Liver (tissue), 9 donors: ENCODE measurements around the gene PAH. TPM values are rescaled to one million over a fixed set of nuclear protein-coding genes. Genes with fewer than 3 reads are reported as not detected.

Experiments used
- DNase-seq: peaks from one replicate; pipeline ENCODE4 v3.0.0-alpha.2; 2017; ENCODE audit warnings: low spot score
- H3K27ac ChIP-seq, 2 donors: one replicate each; pipeline ENCODE4 v1.7.0; 2013; ENCODE audit warnings: inconsistent platforms in 2 of 2, low read length in 2 of 2, control low read depth in 1 of 2, low read depth in 1 of 2, mild to moderate bottlenecking in 1 of 2
- H3K27me3 ChIP-seq, 4 donors: one replicate each; pipeline versions ENCODE4 v1.6.1 to v1.7.0; 2013; ENCODE audit warnings: low read length in 3 of 4, inconsistent platforms in 1 of 4, mild to moderate bottlenecking in 1 of 4, moderate library complexity in 1 of 4; ENCODE audit not compliant: control insufficient read depth in 4 of 4, insufficient read depth in 4 of 4
- H3K36me3 ChIP-seq, 4 donors: one replicate each; pipeline versions ENCODE4 v1.6.1 to v1.7.0; 2013; ENCODE audit warnings: low read length in 3 of 4, mild to moderate bottlenecking in 3 of 4, low read depth in 1 of 4, moderate library complexity in 1 of 4; ENCODE audit not compliant: control insufficient read depth in 4 of 4, insufficient read depth in 3 of 4
- H3K4me1 ChIP-seq, 4 donors: one replicate each; pipeline versions ENCODE4 v1.6.1 to v1.7.0; 2013; ENCODE audit warnings: low read length in 3 of 4, mild to moderate bottlenecking in 3 of 4, moderate library complexity in 1 of 4; ENCODE audit not compliant: control insufficient read depth in 4 of 4, insufficient read depth in 4 of 4
- H3K4me3 ChIP-seq, 3 donors: one replicate each; pipeline versions ENCODE4 v1.6.1 to v1.7.0; 2013; ENCODE audit warnings: low read length in 3 of 3, control low read depth in 1 of 3, low read depth in 1 of 3, mild to moderate bottlenecking in 1 of 3
- H3K9ac ChIP-seq, 2 donors: one replicate each; pipeline ENCODE4 v1.7.0; 2013; ENCODE audit warnings: low read length in 2 of 2, mild to moderate bottlenecking in 2 of 2, moderate library complexity in 2 of 2, control low read depth in 1 of 2, low read depth in 1 of 2
- H3K9me3 ChIP-seq, 4 donors: one replicate each; pipeline versions ENCODE4 v1.6.1 to v1.7.0; 2013; ENCODE audit warnings: low read length in 3 of 4; ENCODE audit not compliant: control insufficient read depth in 4 of 4
- CTCF ChIP-seq: fragments of 150-350 bp; IDR thresholded peaks from 2 replicates; pipeline ENCODE4 v1.5.1; 2017; ENCODE audit warnings: improper control_type of control experiment, low read depth, low read length; ENCODE audit not compliant: missing input control
- FOXA1 ChIP-seq: IDR thresholded peaks from 2 replicates; pipeline ENCODE4 v1.6.1; 2016; ENCODE audit warnings: antibody characterized with exemption
- GABPA ChIP-seq, 2 donors: IDR thresholded peaks in 1 of 2; conservative IDR thresholded peaks in 1 of 2; 2 replicates each; pipeline ENCODE4 v1.6.1; 2016; ENCODE audit warnings: antibody characterized with exemption in 2 of 2, mild to moderate bottlenecking in 1 of 2, moderate library complexity in 1 of 2
- HNF4G ChIP-seq: IDR thresholded peaks from 2 replicates; pipeline ENCODE4 v1.6.1; 2016; ENCODE audit warnings: antibody characterized with exemption
- NR2F2 ChIP-seq: IDR thresholded peaks from 2 replicates; pipeline ENCODE4 v1.6.1; 2016; ENCODE audit warnings: antibody characterized with exemption
- RAD21 ChIP-seq, 2 donors: IDR thresholded peaks; 2 replicates each; pipeline ENCODE4 v1.6.1; 2016; ENCODE audit warnings: antibody characterized with exemption in 2 of 2, mild to moderate bottlenecking in 2 of 2
- SP1 ChIP-seq: IDR thresholded peaks from 2 replicates; pipeline ENCODE4 v1.6.1; 2018; ENCODE audit warnings: antibody characterized with exemption, mild to moderate bottlenecking
- YY1 ChIP-seq: IDR thresholded peaks from 2 replicates; pipeline ENCODE4 v1.6.1; 2016; ENCODE audit warnings: antibody characterized with exemption, mild to moderate bottlenecking
- ZBTB33 ChIP-seq: IDR thresholded peaks from 2 replicates; pipeline ENCODE4 v1.6.1; 2016; ENCODE audit warnings: antibody characterized with exemption
- WGBS: extraction: QIAGEN DNeasy Blood & Tissue Kit; methylation state at CpG from one replicate; pipeline ENCODE4 v1.1.7; 2013; 5-methylcytosine and 5-hydroxymethylcytosine counted together
- polyA plus RNA-seq, 2 donors: library from polyadenylated mRNA; stranded (reverse) in 1 of 2; unstranded in 1 of 2; fragments of 200-250 nt in 1 of 2; fragments of >200 nt in 1 of 2; fragmentation: Nextera tagmentation in 1 of 2; extraction: Ambion mirVana in 1 of 2; gene quantifications; one replicate each; pipeline versions ENCODE4 v1.2.1 to v1.2.3, GENCODE V29; 2013 to 2015
- total RNA-seq, 2 donors: library from RNA; depleted of rRNA; stranded (reverse); fragments of >200 nt; gene quantifications; one replicate each; pipeline ENCODE4 v1.2.3, GENCODE V29; 2014
- TF ChIP-seq, protein P1 (sequence below): IDR thresholded peaks from 2 replicates; pipeline ENCODE4 v1.6.1; 2016; ENCODE audit warnings: antibody characterized with exemption, mild to moderate bottlenecking
- donor health status: healthy.
- donor health status: healthy.
- donor health status: healthy.
- donor health status: healthy.
- donor health status: healthy.

Gene PAH
- total and polyA plus RNA-seq, 4 donors: 327 to 696 (median 568) TPM

DNA sequence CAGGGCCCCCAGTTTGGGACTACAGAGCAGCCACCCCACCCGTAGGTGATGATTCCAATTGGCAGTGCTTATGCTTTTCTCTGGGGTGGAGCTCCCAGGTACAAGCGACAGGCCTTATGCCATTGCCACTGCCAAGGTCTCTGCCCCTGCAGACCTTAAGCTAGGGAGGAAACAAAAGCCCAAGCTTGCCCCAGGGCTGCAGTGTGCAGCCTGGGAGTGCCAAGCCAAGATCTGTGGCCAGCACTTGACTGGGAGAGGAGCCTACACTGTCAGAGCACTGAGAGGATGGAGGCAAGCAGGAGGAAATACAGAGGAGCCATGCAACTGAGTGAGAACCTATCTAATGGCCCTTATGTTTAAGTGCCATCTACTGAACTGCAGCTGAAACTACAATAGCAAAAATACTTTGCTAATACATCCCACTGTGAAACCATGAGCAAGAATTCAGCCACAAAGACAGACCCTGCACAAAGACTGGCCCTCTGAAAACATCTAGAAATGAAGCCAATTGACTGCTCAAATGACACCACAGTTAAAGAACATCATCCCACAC is 22.7 kb upstream of the PAH start:
- H3K4me3 ChIP-seq: no peak overlapping the region
- no peaks in the 10 kb centered on the region for H3K27me3 ChIP-seq
- TF ChIP-seq CTCF (peak; percentile 68), ZBTB33 (no peak), YY1 (no peak), SP1 (no peak), HNF4G (no peak), RAD21 (IDR thresholded peaks at IDR 0.05) (peak; percentile 95 to 98)
- TF ChIP-seq, protein P1, sequence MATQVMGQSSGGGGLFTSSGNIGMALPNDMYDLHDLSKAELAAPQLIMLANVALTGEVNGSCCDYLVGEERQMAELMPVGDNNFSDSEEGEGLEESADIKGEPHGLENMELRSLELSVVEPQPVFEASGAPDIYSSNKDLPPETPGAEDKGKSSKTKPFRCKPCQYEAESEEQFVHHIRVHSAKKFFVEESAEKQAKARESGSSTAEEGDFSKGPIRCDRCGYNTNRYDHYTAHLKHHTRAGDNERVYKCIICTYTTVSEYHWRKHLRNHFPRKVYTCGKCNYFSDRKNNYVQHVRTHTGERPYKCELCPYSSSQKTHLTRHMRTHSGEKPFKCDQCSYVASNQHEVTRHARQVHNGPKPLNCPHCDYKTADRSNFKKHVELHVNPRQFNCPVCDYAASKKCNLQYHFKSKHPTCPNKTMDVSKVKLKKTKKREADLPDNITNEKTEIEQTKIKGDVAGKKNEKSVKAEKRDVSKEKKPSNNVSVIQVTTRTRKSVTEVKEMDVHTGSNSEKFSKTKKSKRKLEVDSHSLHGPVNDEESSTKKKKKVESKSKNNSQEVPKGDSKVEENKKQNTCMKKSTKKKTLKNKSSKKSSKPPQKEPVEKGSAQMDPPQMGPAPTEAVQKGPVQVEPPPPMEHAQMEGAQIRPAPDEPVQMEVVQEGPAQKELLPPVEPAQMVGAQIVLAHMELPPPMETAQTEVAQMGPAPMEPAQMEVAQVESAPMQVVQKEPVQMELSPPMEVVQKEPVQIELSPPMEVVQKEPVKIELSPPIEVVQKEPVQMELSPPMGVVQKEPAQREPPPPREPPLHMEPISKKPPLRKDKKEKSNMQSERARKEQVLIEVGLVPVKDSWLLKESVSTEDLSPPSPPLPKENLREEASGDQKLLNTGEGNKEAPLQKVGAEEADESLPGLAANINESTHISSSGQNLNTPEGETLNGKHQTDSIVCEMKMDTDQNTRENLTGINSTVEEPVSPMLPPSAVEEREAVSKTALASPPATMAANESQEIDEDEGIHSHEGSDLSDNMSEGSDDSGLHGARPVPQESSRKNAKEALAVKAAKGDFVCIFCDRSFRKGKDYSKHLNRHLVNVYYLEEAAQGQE: no peak
- H3K9ac ChIP-seq: no peak overlapping the region
- no peak for DNase-seq
- WGBS: 50% methylated on average over 2 of the region's 2 CpGs
- no peaks in the 10 kb centered on the region for H3K36me3 ChIP-seq
- H3K4me1 ChIP-seq: peaks cover 0 to 14% (median 9%) of the 10 kb centered on the region in 4 donors
- no peak overlapping the region for H3K27ac ChIP-seq
- H3K9me3 ChIP-seq: no peaks in the 10 kb centered on the region

GRCh38 chr12:102939059-102939458 is 22.0 kb upstream of the PAH start:
- Histone ChIP-seq H3K9ac (no peak overlapping the region), H3K27me3 (no peaks in the 10 kb centered on the region), H3K27ac (no peak overlapping the region), H3K4me3 (no peak overlapping the region), H3K9me3 (no peaks in the 10 kb centered on the region), H3K4me1 (peaks cover 0 to 14% (median 9%) of the 10 kb centered on the region in 4 donors), H3K36me3 (no peaks in the 10 kb centered on the region)
- no peak for TF ChIP-seq YY1
- no peak for TF ChIP-seq ZBTB33
- TF ChIP-seq GABPA (IDR thresholded peaks at IDR 0.05 in 1 of 2, conservative IDR thresholded peaks at IDR 0.05 in 1 of 2): no peak
- TF ChIP-seq NR2F2: no peak
- TF ChIP-seq RAD21 (IDR thresholded peaks at IDR 0.05): peak in 1 of 2 donors; percentile 55
- no peak for TF ChIP-seq FOXA1
- DNase-seq: no peak
- 55% methylated on average over 2 of the region's 2 CpGs for WGBS
